CD14-positive monocyte (primary cell): Measurements from ENCODE around the gene DIDO1. TPM values are rescaled to one million over a fixed set of nuclear protein-coding genes. Genes with fewer than 3 reads are reported as not detected.

Source experiments
- DNase-seq, 3 donors: peaks; one replicate each; pipeline ENCODE4 v3.0.0-alpha.2; 2011 to 2022
- H2AFZ ChIP-seq: 2 replicates; pipeline ENCODE4 v1.6.0; 2012; ENCODE audit warnings: mild to moderate bottlenecking, low read depth, low read length, inconsistent platforms; ENCODE audit not compliant: insufficient read depth, poor library complexity, severe bottlenecking
- H3K27ac ChIP-seq, 2 donors: 1 replicate in 1 of 2; 2 replicates in 1 of 2; pipeline ENCODE4 v1.5.1; 2012 to 2013; ENCODE audit warnings: low read length in 2 of 2, control low read depth in 1 of 2, inconsistent platforms in 1 of 2, low read depth in 1 of 2, mild to moderate bottlenecking in 1 of 2
- H3K27me3 ChIP-seq, 2 donors: one replicate each; pipeline versions ENCODE4 v1.6.0 to v1.6.1; 2011 to 2013; ENCODE audit warnings: low read length in 2 of 2; ENCODE audit not compliant: control insufficient read depth in 2 of 2, insufficient read depth in 2 of 2
- H3K36me3 ChIP-seq, 2 donors: replicated peaks in 1 of 2; 1 replicate in 1 of 2; 2 replicates in 1 of 2; pipeline versions ENCODE4 v1.5.1 to v1.6.1; 2012 to 2013; ENCODE audit warnings: low read length in 2 of 2, control low read depth in 1 of 2, inconsistent platforms in 1 of 2, mild to moderate bottlenecking in 1 of 2; ENCODE audit not compliant: insufficient read depth in 2 of 2, control insufficient read depth in 1 of 2
- H3K4me1 ChIP-seq, 2 donors: 1 replicate in 1 of 2; 2 replicates in 1 of 2; pipeline versions ENCODE4 v1.5.1 to v1.6.1; 2012 to 2013; ENCODE audit warnings: low read length in 2 of 2, control low read depth in 1 of 2, inconsistent platforms in 1 of 2, mild to moderate bottlenecking in 1 of 2, moderate library complexity in 1 of 2; ENCODE audit not compliant: insufficient read depth in 2 of 2, control insufficient read depth in 1 of 2
- H3K4me2 ChIP-seq: replicated peaks from 2 replicates; pipeline ENCODE3; 2012; ENCODE audit warnings: low read length, moderate library complexity, mild to moderate bottlenecking; ENCODE audit not compliant: poor library complexity, severe bottlenecking; ENCODE audit errors: extremely low read depth
- H3K4me3 ChIP-seq, 3 experiments: fragments of 200-600 bp in 1 of 3; sonication (generic) in 1 of 3; replicated peaks in 1 of 3; 1 replicate in 2 of 3; 2 replicates in 1 of 3; pipeline ENCODE4 v1.5.1; 2011 to 2013; ENCODE audit warnings: low read length in 3 of 3, mild to moderate bottlenecking in 3 of 3, control low read depth in 2 of 3, low read depth in 2 of 3, inconsistent platforms in 1 of 3, moderate library complexity in 1 of 3
- H3K79me2 ChIP-seq: 2 replicates; pipeline ENCODE4 v1.6.0; 2012; ENCODE audit warnings: mild to moderate bottlenecking, control low read depth, inconsistent platforms, low read length, moderate library complexity; ENCODE audit not compliant: insufficient read depth
- H3K9ac ChIP-seq: 2 replicates; pipeline ENCODE4 v1.6.0; 2017; ENCODE audit warnings: low read length, mild to moderate bottlenecking; ENCODE audit not compliant: insufficient read depth, poor library complexity, severe bottlenecking
- H3K9me3 ChIP-seq, 2 donors: replicated peaks in 1 of 2; 1 replicate in 1 of 2; 2 replicates in 1 of 2; pipeline versions ENCODE4 v1.5.1 to v1.6.1; 2012 to 2013; ENCODE audit warnings: low read length in 2 of 2, control low read depth in 1 of 2; ENCODE audit not compliant: control insufficient read depth in 1 of 2, insufficient read depth in 1 of 2
- H4K20me1 ChIP-seq: 2 replicates; pipeline ENCODE4 v1.6.0; 2012; ENCODE audit warnings: mild to moderate bottlenecking, low read length, control low read depth, moderate library complexity; ENCODE audit not compliant: insufficient read depth
- H3K27ac Mint-ChIP-seq, 7 donors: one replicate each; pipeline ENCODE4 v1.8.0; 2020; ENCODE audit warnings: mild to moderate bottlenecking in 7 of 7, mixed read lengths in 7 of 7, moderate library complexity in 6 of 7, inconsistent platforms in 2 of 7
- H3K27me3 Mint-ChIP-seq, 3 donors: one replicate each; pipeline ENCODE4 v1.8.0; 2021 to 2022; ENCODE audit warnings: low read depth in 3 of 3, mild to moderate bottlenecking in 3 of 3, mixed read lengths in 3 of 3, moderate library complexity in 3 of 3, inconsistent platforms in 1 of 3
- H3K36me3 Mint-ChIP-seq, 2 donors: one replicate each; pipeline ENCODE4 v1.8.0; 2020; ENCODE audit warnings: mixed read lengths in 2 of 2, inconsistent platforms in 1 of 2, mild to moderate bottlenecking in 1 of 2
- H3K4me1 Mint-ChIP-seq: one replicate; pipeline ENCODE4 v1.8.0; 2020; ENCODE audit warnings: mild to moderate bottlenecking, mixed read lengths
- H3K4me3 Mint-ChIP-seq, 2 donors: one replicate each; pipeline ENCODE4 v1.8.0; 2020; ENCODE audit warnings: mild to moderate bottlenecking in 2 of 2, mixed read lengths in 2 of 2, moderate library complexity in 1 of 2
- H3K9me3 Mint-ChIP-seq, 7 donors: one replicate each; pipeline ENCODE4 v1.8.0; 2020 to 2022; ENCODE audit warnings: mixed read lengths in 7 of 7, mild to moderate bottlenecking in 6 of 7, moderate library complexity in 6 of 7, inconsistent platforms in 2 of 7
- CTCF ChIP-seq: fragments of 200-600 bp; IDR thresholded peaks from one replicate; pipeline ENCODE4 v1.8.0; 2022; ENCODE audit warnings: antibody characterized with exemption, mild to moderate bottlenecking
- WGBS: methylation state at CpG from one replicate; pipeline ENCODE4 v1.1.5; 2013; ENCODE audit warnings: missing lambda C conversion rate; ENCODE audit not compliant: insufficient coverage; 5-methylcytosine and 5-hydroxymethylcytosine counted together
- intact Hi-C, 2 donors: fragments of 100-400 bp; cut with micrococcal nuclease; formaldehyde crosslinking; loops; one replicate each; pipeline versions ENCODE4 v1.15.0 to v1.15.1; 2023
- polyA plus RNA-seq, 3 donors: library from polyadenylated mRNA; depleted of rRNA in 1 of 3; unstranded in 2 of 3; stranded (reverse) in 1 of 3; fragments of 300-500 nt in 2 of 3; fragments of >200 nt in 1 of 3; fragmentation: Illumina TruSeq in 2 of 3; gene quantifications; 1 replicate in 2 of 3; 2 replicates in 1 of 3; pipeline ENCODE4 v1.2.3, GENCODE V29; 2012 to 2021

Gene DIDO1
- polyA plus RNA-seq, 3 donors: 8.5 to 23.8 (median 12.9) TPM

- H3K9me3 Mint-ChIP-seq: no peaks in the 10 kb centered on the region
- peaks cover 0 to 2% (median 0%) of the 10 kb centered on the region in 3 donors for H3K27me3 Mint-ChIP-seq
- no peak overlapping the region for H2AFZ ChIP-seq
- H3K36me3 Mint-ChIP-seq: peaks cover 58 to 69% of the 10 kb centered on the region in 2 donors
- H3K4me1 Mint-ChIP-seq: no peaks in the 10 kb centered on the region
- intact Hi-C loops: loop anchor here in 1 of 2 donors (10.0 kb wide), 1 partner anchor 548 kb away; the partner anchor contains the start of gene ADRM1
- H4K20me1 ChIP-seq: no peaks in the 10 kb centered on the region
- H3K36me3 ChIP-seq: peaks cover 36 to 59% of the 10 kb centered on the region in 2 donors
- no peak overlapping the region for H3K4me3 Mint-ChIP-seq
- H3K4me3 ChIP-seq: no peak overlapping the region
- no peak overlapping the region for H3K27ac ChIP-seq
- H3K9ac ChIP-seq: no peak overlapping the region
- no peak overlapping the region for H3K4me2 ChIP-seq
- no peaks in the 10 kb centered on the region for H3K9me3 ChIP-seq
- no peaks in the 10 kb centered on the region for H3K27me3 ChIP-seq
- 99% methylated on average over 12 of the region's 12 CpGs for WGBS
- no peaks in the 10 kb centered on the region for H3K4me1 ChIP-seq
- no peaks in the 10 kb centered on the region for H3K79me2 ChIP-seq
- no peak for DNase-seq
- H3K27ac Mint-ChIP-seq: no peak overlapping the region
- TF ChIP-seq CTCF: no peak
Observed at GRCh38 chr20:62852841-62853240, 73.5 kb downstream of the DIDO1 start.

GRCh38 chr20:62852196-62852595 lies 74.1 kb downstream of the DIDO1 start:
- 97% methylated on average over 8 of the region's 8 CpGs for WGBS
- no peak overlapping the region for H3K4me3 Mint-ChIP-seq
- no peak for TF ChIP-seq CTCF
- Histone ChIP-seq H2AFZ (no peak overlapping the region), H3K79me2 (no peaks in the 10 kb centered on the region), H3K27me3 (no peaks in the 10 kb centered on the region), H4K20me1 (no peaks in the 10 kb centered on the region), H3K4me3 (no peak overlapping the region), H3K9ac (no peak overlapping the region), H3K9me3 (no peaks in the 10 kb centered on the region), H3K4me1 (no peaks in the 10 kb centered on the region), H3K4me2 (no peak overlapping the region), H3K36me3 (peaks cover 33 to 57% of the 10 kb centered on the region in 2 donors), H3K27ac (no peak overlapping the region)
- H3K27me3 Mint-ChIP-seq: peaks cover 0 to 2% (median 0%) of the 10 kb centered on the region in 3 donors
- no peaks in the 10 kb centered on the region for H3K9me3 Mint-ChIP-seq
- no peaks in the 10 kb centered on the region for H3K4me1 Mint-ChIP-seq
- intact Hi-C loops: loop anchor here in 1 of 2 donors (10.0 kb wide), 1 partner anchor 547 kb away; the partner anchor contains the start of gene ADRM1
- peak overlapping the region in 1 of 7 donors; percentile 58 for H3K27ac Mint-ChIP-seq
- DNase-seq: no peak
- peaks cover 53 to 67% of the 10 kb centered on the region in 2 donors for H3K36me3 Mint-ChIP-seq
